Measurements from ENCODE around the gene NUP210. TPM values are rescaled to one million over a fixed set of nuclear protein-coding genes. Genes with fewer than 3 reads are reported as not detected.
"Not testable (repeated sequence)": the region's sequence is repeated elsewhere in the genome, so short reads cannot be mapped to it uniquely, and the experiment has no call there.

Gene NUP210
- total RNA-seq, 1 experiment from 2014 or later = 48.5 TPM

DNA sequence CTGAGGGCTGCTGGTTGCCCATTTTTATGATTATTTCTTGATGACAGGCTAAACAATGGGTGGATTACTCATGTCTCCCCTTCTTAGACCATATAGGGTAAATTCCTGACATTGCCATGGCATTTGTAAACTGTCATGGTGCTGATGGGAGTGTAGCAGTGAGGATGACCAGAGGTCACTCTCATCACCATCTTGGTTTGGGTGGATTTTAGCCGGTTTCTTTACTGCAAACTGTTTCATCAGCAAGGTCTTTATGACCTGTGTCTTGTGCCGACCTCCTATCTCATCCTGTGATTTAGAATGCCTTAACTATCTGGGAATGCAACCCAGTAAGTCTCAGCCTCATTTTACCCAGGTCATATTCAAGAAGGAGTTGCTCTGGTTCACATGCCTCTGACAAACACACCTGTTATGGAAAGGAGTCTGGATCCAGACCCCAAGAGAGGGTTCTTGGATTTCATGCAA, 10.3 kb upstream of the NUP210 start:
- DNase-seq (ENCODE audit: extremely low read depth, low read depth) = not testable (repeated sequence)

- no peak for DNase-seq (ENCODE audit: extremely low read depth, low read depth)
Measured at GRCh38 chr3:13429631-13430291, 9.6 kb upstream of the NUP210 start.

GRCh38 chr3:13428678-13429077, 8.6 kb upstream of the NUP210 start:
- DNase-seq (ENCODE audit: extremely low read depth, low read depth) = not testable (repeated sequence)

GRCh38 chr3:13427662-13428603, 7.8 kb upstream of the NUP210 start:
- no peak for DNase-seq (ENCODE audit: extremely low read depth, low read depth)

DNA sequence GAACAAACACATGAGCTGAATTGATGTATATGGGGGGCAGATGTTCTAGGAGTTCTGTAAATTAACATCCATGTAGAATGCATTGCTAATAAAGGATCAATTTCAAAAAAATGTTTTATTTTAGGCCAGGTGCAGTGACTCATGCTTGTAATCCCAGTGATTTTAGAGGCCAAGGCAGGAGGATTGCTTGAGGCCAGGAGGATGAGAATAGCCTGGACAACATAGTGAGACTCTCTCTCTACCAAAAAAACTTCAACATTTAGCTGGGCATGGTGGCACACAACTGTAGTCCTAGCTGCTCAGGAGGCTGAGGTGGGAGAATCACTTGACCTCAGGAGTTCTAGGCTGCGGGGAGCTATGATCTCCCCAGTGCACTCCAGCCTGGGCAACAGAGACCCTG, 6.5 kb upstream of the NUP210 start:
- DNase-seq (ENCODE audit: extremely low read depth, low read depth) = no peak

- DNase-seq (ENCODE audit: extremely low read depth, low read depth) = no peak
Measured at GRCh38 chr3:13425689-13426088, 5.6 kb upstream of the NUP210 start.

- DNase-seq (ENCODE audit: extremely low read depth, low read depth) = no peak
Measured at GRCh38 chr3:13424865-13425617, 4.9 kb upstream of the NUP210 start.

GRCh38 chr3:13424141-13424844, 4.2 kb upstream of the NUP210 start:
- DNase-seq (ENCODE audit: extremely low read depth, low read depth) = no peak

DNA sequence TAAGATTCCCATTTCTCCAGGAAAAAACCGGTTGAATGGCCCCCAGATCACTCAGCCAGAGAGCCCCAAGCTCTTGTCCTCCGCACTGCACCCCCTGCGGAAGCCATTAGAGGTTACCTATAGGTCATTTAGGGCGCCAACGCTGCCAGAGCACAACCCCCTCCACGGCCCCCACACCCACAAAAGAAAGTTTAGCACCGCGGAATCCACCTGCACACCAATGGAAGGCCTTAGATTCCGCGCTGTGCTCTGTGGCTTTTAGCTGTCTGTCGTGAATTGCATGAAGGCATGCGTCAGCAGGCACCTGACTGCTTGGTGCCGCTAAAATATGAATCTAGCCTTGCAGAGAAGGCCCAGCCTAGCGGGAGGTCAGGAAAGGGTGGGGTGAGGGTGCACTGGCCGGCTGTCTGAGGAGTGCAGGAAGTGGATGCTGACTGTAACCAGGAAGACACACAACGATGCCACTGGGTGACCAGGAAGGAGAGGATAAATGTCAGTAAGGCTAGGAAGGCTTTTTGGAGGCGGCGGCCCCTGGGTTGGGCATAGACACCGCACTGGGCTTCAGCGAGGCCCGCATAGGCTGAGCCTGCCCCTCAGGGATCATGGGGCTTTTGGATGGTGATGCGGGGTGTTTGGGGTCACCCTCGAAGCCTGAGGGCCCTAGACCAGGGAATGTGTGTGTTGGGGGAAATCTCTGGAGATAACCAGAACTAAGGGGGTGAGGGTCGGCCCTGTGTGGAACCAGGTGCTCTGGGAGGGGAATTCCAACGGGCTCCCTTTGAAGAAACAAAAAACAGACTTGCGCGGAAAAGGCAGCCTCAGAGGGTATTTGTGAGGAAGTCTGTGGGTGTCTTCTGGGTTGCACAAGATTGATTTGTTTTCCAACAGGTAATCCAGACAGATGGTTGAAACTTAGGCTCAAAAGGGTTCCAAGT, 976 bp upstream of the NUP210 start:
- DNase-seq (ENCODE audit: extremely low read depth, low read depth) = no peak

- DNase-seq (ENCODE audit: extremely low read depth, low read depth) = no peak
Measured at GRCh38 chr3:13419505-13420044, 547 bp downstream of the NUP210 start.

DNA sequence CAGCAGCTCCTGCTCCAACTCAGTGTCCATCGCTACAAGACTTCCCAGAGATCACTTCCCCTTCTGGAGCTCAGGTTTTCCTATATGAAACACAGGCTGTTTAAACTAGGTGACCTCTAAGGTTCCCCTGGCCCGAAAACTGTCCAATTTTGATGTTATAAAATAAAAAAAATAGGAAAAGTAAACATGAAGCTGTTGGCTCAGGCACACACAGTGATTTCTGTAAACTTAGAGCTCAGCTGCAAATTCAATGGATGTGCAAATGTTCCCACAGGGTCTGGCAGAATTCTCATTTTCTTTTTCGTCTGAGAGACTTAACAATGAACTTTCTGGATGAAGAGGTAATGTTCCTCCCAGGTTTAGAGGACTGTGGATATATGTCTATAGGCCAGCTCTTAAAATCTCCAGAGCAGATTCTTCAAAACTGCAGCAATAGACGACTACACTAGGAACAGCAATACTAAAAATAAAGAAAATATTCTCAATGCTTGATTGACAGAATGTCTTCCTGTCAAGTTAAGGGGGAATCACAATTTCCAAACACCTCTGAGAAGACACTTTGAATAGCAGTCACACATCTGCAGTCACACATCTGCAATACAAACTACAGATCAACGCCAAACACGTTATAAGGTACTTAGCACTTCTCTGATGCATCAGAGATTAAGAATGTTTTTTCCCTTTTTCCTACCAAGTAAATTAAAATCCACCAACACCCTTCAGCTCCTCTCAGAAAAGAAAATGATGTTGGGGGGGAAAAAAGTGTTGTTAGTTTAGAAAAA, 2.8 kb downstream of the NUP210 start:
- no peak for DNase-seq (ENCODE audit: extremely low read depth, low read depth)

DNA sequence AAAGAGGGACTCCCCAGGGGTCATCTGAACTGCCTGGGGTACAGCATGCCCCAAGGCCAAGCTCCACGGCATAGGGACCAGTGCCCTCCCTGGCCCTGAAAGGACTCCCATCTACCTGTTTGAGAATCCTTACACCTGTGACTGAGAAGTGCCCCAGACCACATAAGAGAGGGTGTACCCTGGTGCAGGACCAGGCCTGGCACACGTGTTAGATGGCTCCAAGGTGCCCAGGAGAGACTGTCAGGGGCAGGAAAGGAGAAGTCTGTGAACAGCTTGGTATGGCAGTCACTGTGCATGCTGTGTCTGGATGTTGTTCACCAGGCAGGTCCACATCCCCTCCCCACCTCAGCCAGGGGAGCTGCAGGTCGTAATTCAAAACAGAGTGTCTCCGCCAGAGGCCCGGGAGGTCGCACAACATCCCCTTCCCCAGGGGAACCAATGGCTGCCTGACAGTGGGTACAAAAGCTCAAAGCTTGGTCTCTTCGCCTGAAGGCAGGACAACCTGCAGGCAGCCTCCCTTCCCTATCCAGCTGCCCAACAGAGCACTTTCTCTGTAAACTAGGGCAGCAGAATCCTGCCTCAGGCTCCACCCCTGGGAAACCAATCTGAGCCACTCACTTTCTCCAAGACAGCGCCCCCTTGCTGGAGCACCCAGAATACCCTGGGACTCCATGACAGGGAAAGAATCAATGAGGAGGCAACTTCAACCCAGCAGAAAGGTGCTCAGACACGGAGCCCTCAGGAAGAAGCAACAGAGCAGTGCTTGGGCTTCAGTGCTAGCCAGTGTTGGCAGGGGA, 3.9 kb downstream of the NUP210 start:
- DNase-seq (ENCODE audit: extremely low read depth, low read depth) = no peak

DNA sequence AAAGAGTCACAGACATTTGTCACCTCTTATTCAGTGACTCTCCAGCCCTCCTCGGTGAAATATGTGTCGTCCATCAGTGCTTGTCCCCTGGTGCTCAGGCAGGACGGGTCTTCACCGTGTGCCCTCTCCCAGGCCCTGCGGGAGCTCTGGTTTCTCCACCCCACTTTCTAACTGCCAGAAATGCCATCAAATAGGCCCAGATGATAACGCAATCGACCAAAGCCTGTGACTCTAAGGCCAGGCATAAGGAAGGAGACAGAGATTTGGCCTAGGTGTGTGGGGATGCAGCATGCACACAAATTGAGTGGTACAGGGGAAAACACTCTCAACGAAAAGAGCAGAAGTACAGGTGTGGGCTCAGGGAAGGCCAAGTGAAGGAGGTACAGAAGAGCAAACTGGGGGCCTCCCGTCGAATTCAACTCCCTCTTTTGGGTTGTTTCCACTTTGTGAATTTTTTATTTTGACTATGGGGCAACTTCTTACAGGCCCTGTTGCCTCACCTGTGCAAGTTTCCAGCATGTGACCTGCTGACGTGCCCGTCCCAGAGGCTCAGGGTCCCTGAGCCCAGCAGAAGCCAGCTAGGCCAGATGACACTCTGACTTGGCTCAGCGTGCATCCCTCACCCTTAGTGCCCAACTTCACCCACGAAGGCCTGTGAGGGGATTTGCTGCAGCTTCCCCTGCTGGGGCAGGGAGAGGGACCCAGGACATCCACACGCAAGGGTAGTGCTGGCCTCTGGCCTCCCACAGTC, 4.7 kb downstream of the NUP210 start:
- DNase-seq (ENCODE audit: extremely low read depth, low read depth) = no peak

DNA sequence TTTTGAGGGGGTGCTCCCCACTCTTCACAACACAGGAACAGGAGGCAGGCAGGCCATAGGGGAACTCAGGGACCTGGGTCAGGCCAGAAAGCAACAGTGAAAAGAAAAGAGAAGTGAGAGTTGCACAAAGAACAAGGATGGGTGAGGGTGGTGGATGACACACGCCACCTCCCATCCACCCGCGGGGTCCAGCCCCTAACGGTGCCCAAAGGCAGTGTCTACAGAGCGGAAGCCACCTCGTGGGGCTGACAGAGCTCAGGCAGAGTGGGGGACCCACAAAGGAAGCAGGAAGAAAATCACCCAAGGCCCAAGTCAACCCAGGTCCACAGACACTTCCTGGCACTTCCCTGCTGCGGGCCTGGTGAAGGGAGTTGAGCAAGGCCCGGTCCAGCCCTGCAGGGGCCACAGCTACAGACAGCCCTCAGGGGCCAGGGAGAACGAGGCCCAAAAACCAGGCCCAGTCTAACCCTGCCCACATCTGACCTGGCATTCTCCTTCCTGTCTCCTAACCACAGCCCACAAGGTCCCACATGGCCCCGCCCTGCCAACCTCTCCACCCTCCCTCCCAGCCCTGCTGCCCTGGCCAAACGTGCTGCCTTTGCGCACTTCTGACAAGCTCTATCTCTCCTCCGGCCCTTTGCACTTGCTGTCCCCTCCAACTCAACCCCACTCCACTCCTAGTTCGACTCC, 5.9 kb downstream of the NUP210 start:
- no peak for DNase-seq (ENCODE audit: extremely low read depth, low read depth)

- DNase-seq (ENCODE audit: extremely low read depth, low read depth) = no peak
Measured at GRCh38 chr3:13411186-13411860, 8.8 kb downstream of the NUP210 start.

DNA sequence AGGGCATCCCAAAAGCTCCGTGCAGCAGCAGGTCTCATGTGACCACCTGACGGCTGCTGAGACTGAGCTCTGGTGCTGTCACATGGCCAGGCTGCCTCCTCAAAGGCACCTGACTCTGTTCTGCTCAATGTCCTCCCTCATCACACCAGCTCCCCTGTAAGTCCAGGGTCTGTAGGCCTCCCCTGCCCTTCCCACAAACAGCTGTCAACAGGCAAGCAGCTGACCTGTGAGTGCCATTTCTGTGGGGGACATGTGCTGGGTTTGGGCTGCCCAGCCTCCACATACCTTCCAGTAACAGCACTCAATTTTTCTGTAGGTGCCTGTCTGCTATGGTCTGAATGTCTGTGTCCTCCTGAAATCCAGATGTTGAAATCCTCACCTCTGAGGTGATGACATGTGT, 11.2 kb downstream of the NUP210 start:
- no peak for DNase-seq (ENCODE audit: extremely low read depth, low read depth)
